Measurements from ENCODE around the gene TBC1D10B.

- TF ChIP-seq CTCF (IDR thresholded peaks at IDR 0.05), result no peak
- no peak for TF ChIP-seq POLR2A (IDR thresholded peaks at IDR 0.05)
These were observed 26.8 kb upstream of the TBC1D10B start for GRCh38 chr16:30397056-30397455.

Measured in uterus (tissue), 2 donors.